ENCODE data around the gene VEGFC.

VEGFC gene

DNA sequence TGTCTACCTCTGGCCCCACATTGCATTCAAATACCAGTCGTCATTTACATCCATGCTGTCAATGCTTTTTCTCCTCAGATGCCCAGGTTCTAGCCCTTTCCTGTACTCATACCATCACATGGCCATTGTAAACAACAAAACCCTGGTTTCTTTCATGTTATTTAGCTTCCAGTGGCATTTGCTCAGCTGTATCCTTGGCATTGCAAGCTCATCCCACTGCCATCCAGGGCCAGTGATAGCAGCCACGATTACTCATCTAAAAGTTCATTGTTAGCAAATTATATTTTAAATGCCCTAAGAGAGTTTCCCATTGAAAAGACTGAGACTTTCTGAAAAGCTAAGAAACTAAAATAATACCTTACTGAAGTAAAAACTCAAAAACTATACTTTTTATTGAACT lies 34.0 kb downstream of the VEGFC start:
- no peak for DNase-seq

DNA sequence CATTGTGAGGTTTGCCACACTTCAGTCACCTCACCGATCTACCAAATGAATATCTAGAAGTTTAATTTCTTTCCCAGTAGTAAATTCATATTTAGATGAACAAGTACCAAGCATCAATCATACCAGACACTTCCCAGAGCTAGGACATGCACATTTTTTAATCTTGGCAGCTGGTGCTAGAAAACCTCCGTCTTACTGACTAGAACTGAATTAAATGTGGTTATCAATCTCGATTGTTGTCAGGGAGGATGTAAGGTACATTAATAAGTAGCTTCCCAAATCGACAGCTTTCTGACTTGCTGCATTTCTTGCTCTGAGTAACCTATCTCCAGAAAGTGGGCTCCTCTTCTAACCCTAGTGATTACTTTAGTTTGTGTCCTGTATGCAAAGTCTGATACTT lies 34.4 kb downstream of the VEGFC start:
- DNase-seq: no peak

DNA sequence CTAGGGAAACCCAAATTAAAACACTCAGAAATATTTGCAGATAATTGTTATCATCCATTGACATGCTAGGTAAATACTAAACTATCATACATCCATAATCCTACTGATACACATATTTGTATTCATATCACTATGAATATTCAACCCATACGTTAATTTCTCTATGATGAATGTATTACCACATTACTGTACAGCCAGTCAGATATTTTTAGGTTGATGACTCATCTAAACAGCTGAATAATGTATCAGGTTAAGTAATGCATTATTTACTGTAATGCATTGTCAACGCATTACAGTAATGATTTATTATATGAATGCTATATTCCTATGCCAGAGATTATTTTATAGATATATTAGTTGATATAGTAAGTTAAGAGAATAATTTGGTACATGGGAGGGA lies 37.1 kb downstream of the VEGFC start:
- no peak for DNase-seq

DNA sequence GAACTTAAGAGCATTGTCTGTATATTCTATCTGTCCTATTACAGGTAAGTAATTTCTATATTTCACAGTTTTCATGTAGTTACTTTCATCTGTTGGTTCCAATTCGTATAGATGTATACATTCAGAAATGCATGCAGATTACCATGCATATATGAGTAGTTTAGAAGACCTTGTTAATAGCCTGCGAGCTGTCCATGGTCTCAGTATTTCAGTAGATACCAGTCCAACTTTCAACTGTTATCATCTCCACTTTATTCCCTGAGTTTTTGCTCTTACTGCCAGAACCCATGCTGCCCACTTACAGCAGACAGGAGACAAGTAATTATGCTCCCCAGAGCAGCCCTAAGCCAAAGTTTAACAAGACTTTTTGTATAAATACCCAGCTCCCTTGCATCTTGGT lies 37.7 kb downstream of the VEGFC start:
- no peak for DNase-seq

DNA sequence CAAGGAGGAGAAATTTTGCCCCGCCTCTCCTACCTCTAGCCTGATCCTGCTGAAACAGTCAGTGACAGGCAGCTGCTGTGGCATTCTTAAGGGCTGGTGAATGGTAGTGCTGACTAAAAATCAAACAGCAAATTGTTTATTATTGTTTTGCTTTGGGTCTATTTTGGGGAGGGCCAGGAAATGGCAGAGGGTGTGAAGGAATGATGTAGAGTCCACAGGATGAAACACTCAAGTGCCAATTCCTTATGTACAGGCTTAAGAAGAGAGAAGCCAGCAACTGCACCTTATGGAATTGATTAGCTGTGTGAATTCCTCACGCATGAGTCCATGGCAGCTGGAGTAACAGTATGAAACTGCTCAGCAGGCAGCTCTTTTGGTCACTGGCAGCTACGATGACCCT lies 39.7 kb downstream of the VEGFC start:
- DNase-seq: no peak

DNA sequence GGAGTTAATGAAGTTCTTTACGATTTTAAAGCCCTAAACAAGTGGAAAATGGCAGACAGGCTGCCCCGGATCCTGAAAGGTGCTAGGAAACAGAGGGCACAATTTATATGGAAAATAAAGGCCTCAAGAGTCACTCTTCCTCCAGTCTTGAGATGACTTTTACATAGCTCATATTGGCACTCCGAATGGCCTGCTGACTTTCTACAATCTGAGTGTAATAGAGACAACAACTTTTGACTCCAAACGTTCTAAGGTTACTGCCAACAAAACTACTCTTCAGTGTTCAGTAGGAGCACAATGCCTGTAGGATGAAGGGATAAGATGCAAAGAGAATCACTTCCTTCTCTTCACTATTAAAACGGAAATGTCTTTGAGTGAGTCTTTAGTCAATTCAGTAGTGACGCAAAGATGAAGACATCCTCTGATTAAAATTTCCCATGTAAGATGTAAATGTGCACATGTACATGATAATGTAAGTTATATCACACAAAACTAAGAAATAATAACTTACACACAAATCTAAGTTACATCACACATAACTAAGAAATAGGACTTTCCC lies 40.5 kb downstream of the VEGFC start:
- DNase-seq: no peak

DNA sequence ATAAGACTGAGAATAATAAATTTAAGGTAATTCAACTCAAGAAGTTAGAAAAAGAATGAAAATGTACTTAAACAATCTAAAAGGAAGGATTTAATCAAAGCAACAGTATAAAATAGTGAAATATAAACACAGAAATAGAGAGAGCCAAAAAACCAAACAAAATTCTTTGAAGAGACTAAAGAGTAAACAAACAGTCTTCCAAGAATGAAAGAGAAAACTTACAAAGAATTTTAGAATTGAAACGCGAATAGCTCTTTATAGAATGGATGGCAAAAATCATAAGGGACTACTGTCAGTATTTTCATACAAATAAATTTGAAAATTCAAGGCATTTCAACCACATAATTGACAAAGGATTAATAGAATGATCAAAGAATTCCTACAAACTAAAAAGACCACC lies 41.7 kb downstream of the VEGFC start:
- no peak for DNase-seq

DNA sequence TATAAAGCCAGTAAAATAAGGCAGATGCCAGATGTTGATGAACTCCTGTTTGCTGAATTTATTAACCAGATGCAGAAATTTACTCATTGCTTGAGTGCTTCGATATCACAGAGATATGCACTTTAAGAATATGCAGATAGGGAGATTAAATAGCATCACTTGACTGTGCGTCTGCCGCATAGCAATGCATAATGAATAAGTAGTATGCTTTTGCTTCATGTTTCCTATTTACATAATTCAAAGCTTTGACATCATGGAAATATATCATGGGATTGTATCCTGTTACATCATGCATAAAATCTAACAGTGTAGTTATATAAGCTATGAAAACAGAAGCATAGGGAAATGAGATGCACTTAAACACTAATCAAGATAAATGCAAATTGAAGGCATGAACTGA lies 45.9 kb downstream of the VEGFC start:
- no peak for DNase-seq

DNA sequence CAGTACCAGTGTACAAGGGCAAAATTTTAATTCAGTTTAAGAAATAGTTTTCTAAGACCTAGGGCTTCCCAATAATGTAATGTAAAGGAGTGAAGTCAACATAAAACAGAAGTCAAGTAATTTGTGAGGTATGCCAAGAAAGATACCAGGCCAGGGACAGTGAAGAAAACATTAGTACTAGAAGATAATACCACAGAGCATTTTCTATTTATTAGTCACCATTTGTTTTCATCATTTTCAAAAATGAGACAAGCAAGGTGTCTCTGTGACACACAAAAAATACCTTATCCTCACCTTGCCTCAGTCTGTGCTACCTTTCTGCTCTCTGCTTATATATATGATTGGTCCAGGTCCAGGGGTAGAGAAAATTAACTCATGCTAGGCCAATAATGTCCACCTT lies 46.8 kb downstream of the VEGFC start:
- DNase-seq: no peak

DNA sequence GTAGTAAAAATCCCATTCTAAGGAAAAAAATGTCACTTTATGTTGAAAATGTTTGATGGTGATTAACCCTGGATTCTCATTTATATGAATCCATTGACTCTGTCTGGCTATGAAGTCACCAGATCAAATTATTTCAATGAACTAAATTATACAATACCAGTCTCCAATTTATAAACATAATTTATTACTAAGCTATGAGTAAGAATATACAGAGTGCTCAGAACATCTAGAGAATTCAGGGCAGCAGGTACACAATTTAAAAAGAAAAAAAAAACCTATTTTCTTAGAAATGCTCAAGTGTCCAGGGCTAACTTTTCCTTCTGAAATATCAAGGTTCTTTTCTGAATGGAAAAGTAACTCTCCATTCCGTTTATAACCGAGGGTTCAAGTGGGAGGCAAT lies 48.6 kb downstream of the VEGFC start:
- no peak for DNase-seq

DNA sequence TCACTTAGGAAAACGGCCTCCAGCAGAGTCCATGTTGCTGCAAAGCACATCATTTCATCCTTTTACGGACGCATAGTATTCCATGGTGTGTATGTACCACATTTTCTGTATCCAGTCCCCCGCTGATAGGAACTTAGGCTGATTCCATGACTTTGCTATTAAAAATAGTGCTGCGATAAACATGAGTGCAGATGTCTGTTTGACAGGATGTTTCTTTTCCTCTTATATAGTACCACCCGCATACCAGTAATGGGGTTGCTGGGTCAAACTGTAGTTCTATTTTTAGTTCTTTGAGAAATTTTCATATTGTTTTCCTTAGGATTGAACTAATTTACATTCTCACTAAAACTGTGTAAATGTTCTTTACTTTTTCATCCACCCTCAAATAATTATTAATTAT lies 50.5 kb downstream of the VEGFC start:
- no peak for DNase-seq

DNA sequence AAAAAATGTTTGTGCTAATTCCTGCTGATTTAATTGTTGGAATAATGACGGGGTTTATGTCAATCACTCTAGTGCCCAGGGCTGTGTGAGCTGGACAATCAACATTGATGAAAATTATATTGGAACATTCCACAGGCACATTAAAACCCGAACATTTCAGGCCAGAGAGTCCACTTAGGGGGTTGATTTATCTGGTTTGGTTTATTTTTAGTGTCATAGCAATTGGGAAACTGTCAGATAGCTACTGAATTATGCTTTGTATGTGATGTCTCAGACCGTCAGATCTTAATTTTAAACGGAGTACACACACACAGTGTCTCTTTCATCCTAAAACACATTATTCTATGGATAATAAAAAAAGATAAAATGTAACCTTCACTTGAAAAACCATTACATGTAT lies 51.5 kb downstream of the VEGFC start:
- no peak for DNase-seq

DNA sequence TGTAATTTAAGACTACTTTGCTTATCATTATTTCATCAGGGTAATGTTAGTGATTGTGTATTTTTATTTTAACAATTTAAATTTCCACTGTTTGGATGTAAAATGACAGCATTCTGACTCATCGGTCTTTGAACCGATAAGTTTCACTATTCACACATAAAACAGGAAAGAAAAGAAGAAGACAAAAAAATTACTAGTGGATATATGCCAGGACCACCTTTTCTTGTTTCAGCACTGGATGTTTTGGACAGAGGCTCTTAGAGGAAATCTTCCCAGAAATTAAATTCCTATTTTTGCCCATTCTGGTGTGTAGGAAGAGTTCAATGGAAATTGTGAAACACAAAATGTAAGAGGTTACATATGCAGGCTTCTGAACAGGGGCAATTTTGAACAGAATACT lies 57.4 kb downstream of the VEGFC start:
- no peak for DNase-seq

DNA sequence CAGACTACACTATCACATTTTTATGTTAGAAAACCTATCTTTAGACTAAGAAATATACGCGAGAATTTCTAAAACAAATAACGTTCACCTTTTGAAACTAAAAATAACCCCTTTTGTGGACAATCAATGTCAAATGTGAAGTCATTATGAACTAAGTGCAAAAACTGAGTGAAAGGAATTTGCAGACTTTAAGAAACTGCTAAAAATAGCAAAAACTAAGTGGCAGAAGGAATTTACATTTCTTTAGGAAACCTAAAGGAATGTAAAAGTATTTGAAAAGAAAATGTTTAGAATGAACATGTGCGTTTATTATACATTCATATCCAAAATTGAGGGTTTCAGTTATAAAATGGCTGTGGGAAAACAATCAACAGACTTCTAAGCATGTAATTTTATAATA lies 58.3 kb downstream of the VEGFC start:
- DNase-seq: no peak

DNA sequence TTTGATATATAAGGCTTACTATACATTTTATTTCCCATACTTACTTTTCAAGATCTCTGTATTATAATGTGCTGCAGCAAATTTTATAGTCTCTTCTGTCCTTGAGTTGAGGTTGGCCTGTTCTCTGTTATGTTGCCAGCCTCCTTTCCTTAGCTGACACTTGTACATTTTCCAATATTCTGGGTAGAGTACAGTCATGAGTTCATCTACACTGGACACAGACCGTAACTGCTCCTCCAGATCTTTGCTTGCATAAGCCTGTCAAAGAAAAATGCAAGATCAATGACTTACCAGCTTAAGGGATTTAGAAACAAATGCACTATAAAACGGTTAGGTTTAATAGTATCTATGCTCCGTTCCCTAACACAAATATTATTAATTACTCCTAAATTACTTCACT lies 63.2 kb downstream of the VEGFC start:
- no peak for DNase-seq

DNA sequence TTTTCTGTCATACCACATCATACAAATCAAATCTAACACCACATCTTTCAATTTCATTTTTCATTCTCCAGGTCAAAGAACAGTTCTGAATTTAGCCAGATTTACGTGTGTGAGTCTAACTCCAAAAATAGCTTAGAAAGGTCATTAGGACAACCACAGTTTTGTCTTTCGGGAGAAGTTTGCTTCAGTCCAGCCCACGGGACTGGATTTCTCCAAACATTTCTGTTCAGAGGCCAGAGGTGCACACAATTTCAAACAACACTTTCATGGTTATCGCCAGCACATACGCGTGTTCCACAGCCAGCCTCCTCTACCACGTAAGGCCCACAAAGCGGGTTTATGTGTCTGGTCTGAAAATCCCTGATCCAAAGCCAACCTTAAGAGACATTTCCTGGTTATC lies 65.9 kb downstream of the VEGFC start:
- no peak for DNase-seq

DNA sequence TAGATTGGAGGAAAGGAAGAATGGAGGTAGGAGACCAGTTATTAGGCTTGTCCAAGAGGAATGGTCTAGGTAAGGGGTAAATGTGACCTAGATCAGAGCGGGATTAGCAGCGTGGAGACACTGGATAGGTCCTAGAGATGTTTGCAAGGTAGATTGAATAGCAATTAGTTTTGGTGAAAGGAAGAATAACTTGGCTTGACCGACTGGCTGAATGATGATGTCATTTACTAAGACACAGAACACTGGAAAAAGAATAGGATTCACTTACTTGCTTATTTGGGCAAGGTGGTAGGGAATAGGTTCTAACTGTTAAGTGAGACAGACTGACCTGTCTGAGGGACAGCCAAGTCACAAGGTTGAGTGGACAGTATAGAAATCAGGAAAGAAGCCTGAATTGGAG lies 71.3 kb downstream of the VEGFC start:
- DNase-seq: no peak

DNA sequence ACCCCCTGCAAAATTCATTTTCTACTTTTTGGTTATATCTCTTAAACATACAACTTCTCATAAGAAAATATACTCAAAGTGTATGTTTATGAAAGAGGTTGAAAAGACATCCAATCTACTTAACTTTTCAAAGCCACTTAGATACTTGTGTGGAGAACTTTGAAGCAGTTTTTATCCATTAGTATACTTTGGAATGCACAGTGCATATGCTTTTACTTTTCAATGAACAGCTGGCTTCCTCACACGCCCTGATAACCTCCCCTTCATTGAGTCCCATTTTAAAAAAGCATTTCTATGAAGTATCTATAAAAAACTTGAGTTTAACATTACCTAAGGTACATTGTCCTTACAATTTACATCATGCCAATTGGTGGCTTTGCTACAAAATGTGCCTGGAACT lies 73.8 kb downstream of the VEGFC start:
- DNase-seq: no peak

DNA sequence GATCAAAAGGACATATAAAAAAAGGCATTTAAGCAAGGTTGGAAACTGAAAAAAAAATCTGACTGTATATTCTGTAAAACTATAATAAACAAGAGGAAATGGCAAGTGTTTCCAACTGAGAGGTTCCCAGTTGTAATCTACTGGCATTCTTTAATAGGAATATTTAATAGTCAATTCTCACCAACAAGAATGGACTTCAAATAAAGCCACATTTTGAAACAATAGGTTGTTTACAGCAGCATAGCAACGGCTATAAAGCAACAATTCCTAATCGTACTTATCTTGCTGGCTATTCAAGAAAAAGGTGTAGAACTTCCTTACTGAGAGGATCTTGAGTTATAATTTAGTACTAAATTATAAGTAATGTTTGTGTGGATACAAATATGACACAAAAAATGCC lies 75.5 kb downstream of the VEGFC start:
- DNase-seq: no peak

DNA sequence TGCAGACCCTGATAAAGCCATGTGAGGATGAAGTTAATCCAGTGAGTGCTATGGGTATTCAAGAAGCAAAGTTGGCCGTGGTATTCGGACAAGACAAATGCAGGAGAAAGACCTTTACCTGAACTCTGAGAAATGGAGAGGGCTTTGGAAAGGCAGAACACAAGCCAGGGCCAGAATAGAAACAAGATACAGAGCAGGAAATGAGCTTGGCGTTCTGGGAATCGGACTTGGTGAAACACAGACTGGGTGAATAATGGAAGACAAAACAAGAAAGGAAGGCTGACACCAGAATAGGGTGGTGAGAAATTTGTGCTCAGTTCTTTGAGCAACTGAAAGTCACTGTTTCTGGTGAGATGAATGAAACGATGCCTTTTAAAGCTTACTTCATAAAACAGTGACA lies 83.3 kb downstream of the VEGFC start:
- DNase-seq: peak in 1 of 14 donors; percentile 1

DNA sequence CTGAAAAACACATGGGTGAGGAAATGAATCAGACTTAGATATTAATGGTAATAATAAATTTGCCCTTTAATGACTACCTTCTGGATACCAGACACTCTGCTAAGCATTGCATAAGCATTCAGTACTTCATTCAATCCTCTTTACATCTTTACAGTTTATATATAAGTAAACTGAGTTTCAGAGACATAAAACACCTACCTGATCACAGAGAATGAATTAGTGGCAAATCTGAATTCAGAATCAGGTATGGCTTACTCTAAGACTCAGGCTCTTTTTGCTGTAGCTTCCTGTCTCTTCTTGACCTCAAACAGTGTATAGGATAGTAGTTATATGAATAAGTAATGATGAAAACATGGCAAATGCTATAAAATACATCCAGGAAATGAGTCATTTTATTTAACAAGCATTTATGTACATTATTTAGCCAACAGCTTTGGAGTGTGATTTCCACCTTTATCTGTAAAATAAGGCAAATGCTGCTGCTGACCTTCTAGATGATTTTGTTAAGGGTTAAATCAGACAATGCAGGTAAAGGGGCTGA lies 83.9 kb downstream of the VEGFC start:
- no peak for DNase-seq

DNA sequence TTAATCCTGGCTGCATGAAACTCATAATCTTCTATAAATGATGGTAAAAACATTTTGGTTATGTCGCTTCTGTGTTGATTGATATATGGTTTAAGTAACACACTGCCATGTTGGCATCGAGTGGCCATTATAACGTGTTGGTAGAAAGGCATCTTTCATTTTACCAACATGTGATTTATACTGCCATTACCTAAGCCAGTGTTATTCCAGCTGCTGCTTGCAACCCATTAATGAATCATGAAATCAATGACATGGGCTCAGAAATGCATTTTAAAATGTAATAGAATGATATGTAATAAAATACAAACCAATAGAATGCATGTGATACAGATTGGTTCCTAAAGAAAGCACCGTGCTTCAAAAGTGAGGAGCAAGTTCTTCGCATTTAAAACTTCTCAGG lies 102.0 kb downstream of the VEGFC start:
- DNase-seq: no peak

DNA sequence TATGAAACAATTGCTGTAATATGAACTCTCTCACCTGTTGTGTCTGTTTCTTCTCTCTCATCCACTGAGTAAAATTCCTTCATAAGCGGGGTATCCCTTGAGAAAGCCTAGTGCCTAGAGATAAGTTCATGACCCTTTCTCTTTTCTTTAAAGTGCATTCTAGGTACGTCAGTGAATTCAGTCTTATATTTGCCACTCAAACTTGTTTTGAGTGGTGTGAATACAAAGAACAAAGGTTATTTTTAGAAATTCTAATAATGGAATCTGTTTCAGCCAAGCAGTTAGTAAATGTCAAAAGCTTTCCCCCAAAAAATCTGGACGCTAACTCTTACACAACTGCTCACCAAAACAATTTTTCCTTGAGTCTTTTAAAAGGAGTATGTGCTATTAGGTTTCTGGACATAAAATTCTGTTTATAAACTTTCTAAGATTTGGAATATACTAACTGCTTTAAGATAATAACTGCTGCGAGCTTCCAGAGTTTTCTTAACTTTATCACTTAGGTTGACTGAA lies 112.0 kb downstream of the VEGFC start:
- DNase-seq: no peak

DNA sequence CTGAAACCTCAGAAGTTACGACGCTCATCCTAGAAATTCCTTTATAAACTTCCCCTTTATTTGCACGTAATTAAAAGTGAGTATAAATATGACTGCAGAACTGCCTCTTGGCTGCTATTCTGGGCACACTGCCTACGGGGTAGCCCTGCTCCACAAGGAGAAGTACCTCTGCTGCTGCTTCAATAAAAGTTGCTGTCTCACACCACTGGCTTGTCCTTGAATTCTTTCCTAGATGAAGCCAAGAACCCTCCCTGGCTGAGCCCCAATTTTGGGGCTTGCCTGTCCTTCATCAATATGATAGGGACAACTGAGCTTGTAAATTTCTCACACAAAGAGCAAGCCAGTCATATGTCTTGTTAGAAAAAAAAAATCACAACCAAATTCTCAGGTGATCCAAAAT lies 115.8 kb downstream of the VEGFC start:
- DNase-seq: no peak

DNA sequence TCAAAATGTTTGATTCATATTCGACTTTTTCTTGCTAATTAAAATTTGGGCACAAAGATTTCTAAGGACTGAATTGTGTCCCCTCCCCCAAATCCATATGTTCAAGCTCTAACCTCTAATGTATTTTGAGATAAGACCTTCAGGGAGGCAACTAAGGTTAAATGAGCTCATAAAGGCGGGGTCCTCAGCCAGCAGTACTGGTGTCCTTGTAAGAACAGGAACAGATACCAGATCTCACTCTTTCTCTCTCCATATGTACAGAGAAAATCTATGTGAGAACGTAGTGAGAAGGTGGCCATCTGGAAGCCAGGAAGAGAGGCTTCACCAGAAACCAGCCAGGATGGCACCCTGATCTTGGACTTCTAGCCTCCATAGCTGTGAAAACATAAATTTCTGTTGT lies 116.9 kb downstream of the VEGFC start:
- DNase-seq: no peak

Data from C1 segment of cervical spinal cord (tissue), 14 donors.